Fibroblast of lung (primary cell): Measurements from ENCODE around the gene ERGIC1. TPM values are rescaled to one million over a fixed set of nuclear protein-coding genes. Genes with fewer than 3 reads are reported as not detected.

Experiments used
- DNase-seq, 2 donors: peaks; one replicate each; pipeline versions ENCODE4 v3.0.0 to v3.0.0-alpha.2; 2010; ENCODE audit warnings: low read depth in 2 of 2
- H2AFZ ChIP-seq: 2 replicates; pipeline ENCODE4 v1.5.1; 2012; ENCODE audit warnings: low read length, control low read depth, inconsistent platforms
- H3K27ac ChIP-seq: 2 replicates; pipeline ENCODE4 v1.5.1; 2011; ENCODE audit warnings: low read length, control low read depth; ENCODE audit not compliant: insufficient read depth
- H3K27me3 ChIP-seq: 2 replicates; pipeline ENCODE4 v1.5.1; 2011; ENCODE audit warnings: mild to moderate bottlenecking, low read length; ENCODE audit not compliant: control insufficient read depth, insufficient read depth
- H3K36me3 ChIP-seq: 2 replicates; pipeline ENCODE4 v1.5.1; 2011; ENCODE audit warnings: low read length; ENCODE audit not compliant: control insufficient read depth, insufficient read depth
- H3K4me1 ChIP-seq: 2 replicates; pipeline ENCODE4 v1.5.1; 2011; ENCODE audit warnings: low read length; ENCODE audit not compliant: control insufficient read depth, insufficient read depth; ENCODE audit errors: extremely low read depth
- H3K4me2 ChIP-seq: 2 replicates; pipeline ENCODE4 v1.5.1; 2011; ENCODE audit warnings: low read length, control low read depth; ENCODE audit not compliant: insufficient read depth; ENCODE audit errors: extremely low read depth
- H3K4me3 ChIP-seq, 4 experiments: fragments of 200-600 bp in 1 of 4; sonication (generic) in 1 of 4; replicated peaks in 1 of 4; 2 replicates each; pipeline ENCODE4 v1.5.1; 2011 to 2016; ENCODE audit warnings: low read length in 4 of 4, low read depth in 3 of 4, mild to moderate bottlenecking in 3 of 4, control low read depth in 2 of 4, inconsistent platforms in 1 of 4, mixed read lengths in 1 of 4; ENCODE audit not compliant: insufficient read depth in 1 of 4; ENCODE audit errors: control extremely low read depth in 1 of 4
- H3K79me2 ChIP-seq: 2 replicates; pipeline ENCODE4 v1.5.1; 2012; ENCODE audit warnings: mild to moderate bottlenecking, low read length, inconsistent platforms; ENCODE audit not compliant: control insufficient read depth, insufficient read depth
- H3K9ac ChIP-seq: 2 replicates; pipeline ENCODE4 v1.5.1; 2011; ENCODE audit warnings: mild to moderate bottlenecking, low read length, control low read depth; ENCODE audit not compliant: insufficient read depth
- H3K9me3 ChIP-seq: 2 replicates; pipeline ENCODE4 v1.5.1; 2012; ENCODE audit warnings: low read depth, low read length; ENCODE audit not compliant: control insufficient read depth, insufficient read depth
- H4K20me1 ChIP-seq: 2 replicates; pipeline ENCODE4 v1.5.1; 2011; ENCODE audit warnings: low read length; ENCODE audit not compliant: control insufficient read depth, insufficient read depth; ENCODE audit errors: extremely low read depth
- EZH2 ChIP-seq: IDR thresholded peaks from 2 replicates; pipeline ENCODE4 v1.5.1; 2012; ENCODE audit warnings: low read length, control low read depth, mild to moderate bottlenecking; ENCODE audit errors: missing control alignments
- polyA plus RNA-seq, 2 donors: library from polyadenylated mRNA; depleted of rRNA in 1 of 2; stranded (reverse) in 1 of 2; unstranded in 1 of 2; fragments of >200 nt; gene quantifications; 2 replicates each; pipeline ENCODE4 v1.2.1, GENCODE V29; 2011 to 2012; ENCODE audit warnings: missing spikeins in 1 of 2
- total RNA-seq: library from RNA; depleted of rRNA; stranded (reverse); fragments of >200 nt; gene quantifications from 2 replicates; pipeline ENCODE4 v1.2.1, GENCODE V29; 2014
- TF ChIP-seq, protein P1 (sequence below), 2 donors: IDR thresholded peaks in 1 of 2; conservative IDR thresholded peaks in 1 of 2; 1 replicate in 1 of 2; 2 replicates in 1 of 2; pipeline ENCODE4 v1.5.1; 2011 to 2012; ENCODE audit warnings: low read length in 2 of 2, control low read depth in 1 of 2, inconsistent platforms in 1 of 2, low read depth in 1 of 2, mild to moderate bottlenecking in 1 of 2

ERGIC1 gene
- total and polyA plus RNA-seq, 2 donors (not counting 1 experiment from before 2014, with no cell fraction given), result 113 to 171 TPM

GRCh38 chr5:172821340-172821985, 12.6 kb upstream of the ERGIC1 start:
- H3K27ac ChIP-seq, result no peak overlapping the region
- no peak for DNase-seq
- H3K4me3 ChIP-seq, result no peak overlapping the region

GRCh38 chr5:172823840-172824362, 10.2 kb upstream of the ERGIC1 start:
- Histone ChIP-seq H3K27me3 (no peaks in the 10 kb centered on the region), H3K27ac (no peak overlapping the region), H3K9me3 (no peaks in the 10 kb centered on the region), H2AFZ (no peak overlapping the region), H3K4me1 (no peaks in the 10 kb centered on the region), H3K4me3 (no peak overlapping the region), H3K36me3 (no peaks in the 10 kb centered on the region), H3K79me2 (no peaks in the 10 kb centered on the region), H3K9ac (no peak overlapping the region), H3K4me2 (no peak overlapping the region), H4K20me1 (no peaks in the 10 kb centered on the region)
- no peak for TF ChIP-seq EZH2
- TF ChIP-seq, protein P1, sequence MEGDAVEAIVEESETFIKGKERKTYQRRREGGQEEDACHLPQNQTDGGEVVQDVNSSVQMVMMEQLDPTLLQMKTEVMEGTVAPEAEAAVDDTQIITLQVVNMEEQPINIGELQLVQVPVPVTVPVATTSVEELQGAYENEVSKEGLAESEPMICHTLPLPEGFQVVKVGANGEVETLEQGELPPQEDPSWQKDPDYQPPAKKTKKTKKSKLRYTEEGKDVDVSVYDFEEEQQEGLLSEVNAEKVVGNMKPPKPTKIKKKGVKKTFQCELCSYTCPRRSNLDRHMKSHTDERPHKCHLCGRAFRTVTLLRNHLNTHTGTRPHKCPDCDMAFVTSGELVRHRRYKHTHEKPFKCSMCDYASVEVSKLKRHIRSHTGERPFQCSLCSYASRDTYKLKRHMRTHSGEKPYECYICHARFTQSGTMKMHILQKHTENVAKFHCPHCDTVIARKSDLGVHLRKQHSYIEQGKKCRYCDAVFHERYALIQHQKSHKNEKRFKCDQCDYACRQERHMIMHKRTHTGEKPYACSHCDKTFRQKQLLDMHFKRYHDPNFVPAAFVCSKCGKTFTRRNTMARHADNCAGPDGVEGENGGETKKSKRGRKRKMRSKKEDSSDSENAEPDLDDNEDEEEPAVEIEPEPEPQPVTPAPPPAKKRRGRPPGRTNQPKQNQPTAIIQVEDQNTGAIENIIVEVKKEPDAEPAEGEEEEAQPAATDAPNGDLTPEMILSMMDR (conservative IDR thresholded peaks at IDR 0.05 in 1 of 2, IDR thresholded peaks at IDR 0.05 in 1 of 2; ENCODE audit: low read depth in 1 of 2, low read length in 2 of 2), result no peak
- no peak for DNase-seq

More at GRCh38 chr5:172821340-172821985, 12.6 kb upstream of the ERGIC1 start:
- TF ChIP-seq, protein P1 (conservative IDR thresholded peaks at IDR 0.05 in 1 of 2, IDR thresholded peaks at IDR 0.05 in 1 of 2; ENCODE audit: low read depth in 1 of 2, low read length in 2 of 2), result no peak
- TF ChIP-seq EZH2, result no peak
- no peak overlapping the region for H3K9ac ChIP-seq
- no peaks in the 10 kb centered on the region for H3K27me3 ChIP-seq
- H3K4me2 ChIP-seq, result no peak overlapping the region
- H3K79me2 ChIP-seq, result no peaks in the 10 kb centered on the region
- H3K4me1 ChIP-seq, result peaks cover 7% of the 10 kb centered on the region
- no peaks in the 10 kb centered on the region for H4K20me1 ChIP-seq
- no peaks in the 10 kb centered on the region for H3K36me3 ChIP-seq
- no peaks in the 10 kb centered on the region for H3K9me3 ChIP-seq
- H2AFZ ChIP-seq, result no peak overlapping the region

- H3K4me1 ChIP-seq, result peaks cover 3% of the 10 kb centered on the region
- no peaks in the 10 kb centered on the region for H4K20me1 ChIP-seq
- H3K4me3 ChIP-seq, result no peak overlapping the region
- H3K9me3 ChIP-seq, result no peaks in the 10 kb centered on the region
- H3K36me3 ChIP-seq, result no peaks in the 10 kb centered on the region
- no peak overlapping the region for H3K27ac ChIP-seq
- no peaks in the 10 kb centered on the region for H3K79me2 ChIP-seq
- DNase-seq, result no peak
- no peak overlapping the region for H2AFZ ChIP-seq
- TF ChIP-seq EZH2, result no peak
- TF ChIP-seq, protein P1 (conservative IDR thresholded peaks at IDR 0.05 in 1 of 2, IDR thresholded peaks at IDR 0.05 in 1 of 2; ENCODE audit: low read depth in 1 of 2, low read length in 2 of 2), result no peak
- no peak overlapping the region for H3K4me2 ChIP-seq
- H3K9ac ChIP-seq, result no peak overlapping the region
- no peaks in the 10 kb centered on the region for H3K27me3 ChIP-seq
Measured at GRCh38 chr5:172825610-172826204, 8.3 kb upstream of the ERGIC1 start.
